Amniotic stem cell (primary cell): ENCODE measurements around the gene MYO1A.
A peak's percentile ranks its signal among the peaks of the same experiment; 100 is the strongest.

Source experiments
- DNase-seq: peaks from one replicate; lab custom pipeline; 2025; lab: John Stamatoyannopoulos, UW

Gene MYO1A

DNA sequence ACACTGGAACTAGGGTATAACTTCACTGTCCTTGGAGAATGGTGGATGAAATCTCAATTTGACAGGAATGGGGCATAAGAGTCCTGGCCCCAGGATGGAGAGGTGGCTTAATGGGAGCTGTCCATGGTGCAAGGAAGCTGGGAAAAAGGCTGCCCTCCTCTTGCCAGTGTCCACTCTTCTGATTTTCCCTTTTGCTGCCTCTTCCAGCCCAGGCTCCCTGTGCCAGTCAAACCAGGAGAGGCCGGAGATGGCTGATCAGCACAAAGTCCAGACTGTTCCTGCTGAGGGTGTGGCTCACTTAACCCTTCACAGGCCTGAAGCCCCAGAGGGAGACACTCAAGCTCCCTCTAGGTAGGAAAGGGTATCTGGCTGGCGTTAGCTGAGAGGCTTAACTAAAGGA lies at the start of gene MYO1A:
TSS of gene MYO1A (minus strand) at position 240 of the 400 bp plus-strand sequence. CDS start 1,806 bp downstream, outside the sequence.
- no peak for DNase-seq

DNA sequence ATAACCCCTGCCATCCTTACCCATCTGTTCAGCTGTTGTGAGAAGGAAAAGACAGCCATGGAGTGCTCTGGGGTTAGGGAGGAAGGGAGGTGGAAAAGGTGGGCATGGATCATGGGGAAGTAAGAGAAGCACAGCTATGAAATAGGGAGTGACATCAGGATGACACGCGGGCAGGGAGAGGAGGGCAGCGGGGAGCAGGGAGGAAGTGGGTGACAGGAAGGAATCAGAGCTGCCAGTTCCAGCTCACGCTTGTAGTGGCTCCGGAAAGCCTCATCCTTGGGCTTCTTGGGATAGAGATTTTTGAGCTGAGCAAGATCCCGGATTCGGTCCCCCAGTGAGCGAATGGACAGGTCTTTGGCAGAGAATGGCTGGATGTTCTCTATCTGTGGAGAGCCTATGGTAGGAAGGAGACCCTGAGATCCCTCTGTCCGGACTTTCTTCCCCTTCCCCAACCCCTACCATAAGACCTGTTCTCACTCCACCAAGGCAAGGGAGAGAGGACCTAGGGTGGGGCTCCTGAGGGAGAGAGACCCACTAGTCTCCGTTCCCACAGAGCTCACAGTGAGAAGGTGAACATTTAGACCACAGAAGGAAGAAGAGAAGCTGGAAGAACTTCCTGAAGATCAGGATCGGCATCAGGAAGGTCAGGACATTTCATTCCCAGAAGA lies 49.3 kb upstream of the MYO1A start:
- DNase-seq = no peak

DNA sequence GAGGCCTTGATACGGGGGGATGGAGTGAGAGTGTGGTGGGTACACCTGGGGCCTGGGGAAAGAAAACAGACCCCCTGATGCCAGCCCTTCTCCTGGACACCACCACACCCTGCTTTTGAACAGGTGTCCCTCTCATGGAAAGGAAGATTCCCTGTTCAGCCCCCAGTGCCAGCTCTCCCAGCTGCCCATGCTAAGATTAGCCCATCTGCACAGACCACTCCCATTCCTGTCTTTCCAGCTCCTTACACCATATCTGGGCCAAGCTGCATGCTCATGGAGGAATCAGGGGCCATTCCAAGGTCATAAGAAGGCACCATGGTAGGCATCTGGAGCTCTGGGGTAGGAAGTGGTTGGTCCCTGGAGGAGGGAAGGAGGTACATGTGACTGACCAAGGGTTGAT lies 48.6 kb upstream of the MYO1A start:
- no peak for DNase-seq

DNA sequence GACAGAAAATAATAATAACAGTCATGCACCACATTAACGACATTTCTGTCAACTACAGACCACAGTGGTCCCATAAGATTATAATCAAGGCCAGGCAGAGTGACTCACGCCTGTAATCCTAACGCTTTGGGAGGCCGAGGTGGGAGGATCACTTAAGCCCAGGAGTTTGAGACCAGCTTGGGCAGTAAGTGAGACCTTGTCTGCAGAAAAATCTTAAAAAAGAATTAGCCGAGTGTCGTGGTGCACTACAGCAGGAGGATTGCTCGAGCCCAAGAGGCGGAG lies 47.6 kb upstream of the MYO1A start:
- no peak for DNase-seq

DNA sequence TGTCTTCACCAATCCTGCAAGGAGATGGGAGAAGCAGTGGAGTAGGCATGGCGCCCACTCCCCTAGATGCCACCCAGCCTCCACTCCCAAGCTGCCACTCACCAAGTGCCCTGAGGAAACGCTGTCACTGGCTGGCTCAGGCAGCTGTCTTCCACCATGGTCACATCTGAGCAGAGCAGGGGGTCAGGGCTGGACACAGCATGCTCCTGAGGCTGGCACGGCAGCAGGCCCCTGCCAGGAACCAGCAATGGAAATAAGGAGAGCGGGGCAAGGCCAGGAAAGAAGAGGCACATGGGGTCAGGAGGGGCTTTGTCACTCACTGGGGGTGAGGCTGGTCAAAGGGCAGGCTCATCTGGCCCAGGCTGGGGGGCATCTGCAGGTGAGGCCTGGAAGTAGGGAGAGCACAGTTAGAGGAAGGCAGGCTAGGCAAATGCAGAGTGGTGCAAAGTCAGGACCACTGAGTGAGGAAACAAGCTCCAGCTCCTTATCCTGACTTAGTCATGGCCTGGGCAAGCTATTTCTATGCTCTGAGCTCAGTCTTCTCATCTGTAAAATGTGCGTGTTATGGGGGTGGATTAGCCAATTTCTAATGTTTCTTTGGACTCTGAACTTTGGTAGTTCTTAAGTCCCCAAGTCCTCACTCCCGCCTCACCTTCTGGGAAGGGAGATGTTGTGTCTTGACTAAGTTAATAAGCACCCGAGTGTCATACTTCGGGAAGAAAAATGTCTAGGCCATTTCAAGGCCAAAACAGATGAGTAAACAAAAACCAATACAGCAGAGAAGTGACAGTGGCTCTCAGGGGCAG lies 47.0 kb upstream of the MYO1A start:
- DNase-seq = no peak

DNA sequence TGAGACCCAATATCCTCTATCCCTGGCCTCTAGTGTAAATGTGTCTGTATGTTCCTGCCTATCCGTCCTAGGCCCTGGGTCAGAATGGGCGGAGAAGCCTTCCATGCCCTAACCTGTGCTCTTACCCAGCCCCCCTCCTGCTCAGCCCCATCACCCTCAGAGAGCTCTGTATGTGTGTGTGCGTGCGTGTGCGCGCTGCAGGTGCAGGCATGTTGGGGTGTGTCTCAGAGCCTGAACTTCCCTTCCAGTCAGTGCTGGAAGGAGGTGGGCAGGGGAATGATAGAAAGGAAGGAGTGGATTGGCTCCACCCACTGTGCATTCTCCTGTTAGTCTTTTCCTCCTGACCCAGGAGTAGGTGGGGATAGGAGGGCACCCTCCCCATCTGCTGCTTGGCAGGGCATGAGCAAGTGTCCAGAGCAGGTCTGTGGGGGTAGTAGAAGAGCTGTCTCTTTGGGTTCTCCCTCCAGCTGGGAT lies 46.2 kb upstream of the MYO1A start:
- DNase-seq = no peak

DNA sequence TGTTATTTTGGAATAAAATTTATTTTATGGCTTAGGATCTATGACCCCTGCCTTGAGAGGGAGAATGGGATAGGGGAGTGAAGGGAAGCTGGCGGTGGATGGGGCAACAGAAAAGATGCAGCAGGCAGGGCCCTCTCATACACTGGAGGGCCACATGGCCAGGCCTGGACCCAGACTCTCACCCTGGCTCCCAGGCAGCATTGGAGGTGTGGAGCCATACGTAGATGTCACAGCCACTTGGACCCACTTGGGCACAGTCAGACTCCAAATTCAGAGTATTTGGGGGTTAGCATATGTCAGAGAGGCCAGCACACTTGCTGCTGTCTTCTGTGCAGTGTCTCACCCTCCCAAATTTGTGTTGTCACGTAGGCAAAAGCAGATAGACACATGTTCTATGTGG lies 45.5 kb upstream of the MYO1A start:
- DNase-seq = no peak

DNA sequence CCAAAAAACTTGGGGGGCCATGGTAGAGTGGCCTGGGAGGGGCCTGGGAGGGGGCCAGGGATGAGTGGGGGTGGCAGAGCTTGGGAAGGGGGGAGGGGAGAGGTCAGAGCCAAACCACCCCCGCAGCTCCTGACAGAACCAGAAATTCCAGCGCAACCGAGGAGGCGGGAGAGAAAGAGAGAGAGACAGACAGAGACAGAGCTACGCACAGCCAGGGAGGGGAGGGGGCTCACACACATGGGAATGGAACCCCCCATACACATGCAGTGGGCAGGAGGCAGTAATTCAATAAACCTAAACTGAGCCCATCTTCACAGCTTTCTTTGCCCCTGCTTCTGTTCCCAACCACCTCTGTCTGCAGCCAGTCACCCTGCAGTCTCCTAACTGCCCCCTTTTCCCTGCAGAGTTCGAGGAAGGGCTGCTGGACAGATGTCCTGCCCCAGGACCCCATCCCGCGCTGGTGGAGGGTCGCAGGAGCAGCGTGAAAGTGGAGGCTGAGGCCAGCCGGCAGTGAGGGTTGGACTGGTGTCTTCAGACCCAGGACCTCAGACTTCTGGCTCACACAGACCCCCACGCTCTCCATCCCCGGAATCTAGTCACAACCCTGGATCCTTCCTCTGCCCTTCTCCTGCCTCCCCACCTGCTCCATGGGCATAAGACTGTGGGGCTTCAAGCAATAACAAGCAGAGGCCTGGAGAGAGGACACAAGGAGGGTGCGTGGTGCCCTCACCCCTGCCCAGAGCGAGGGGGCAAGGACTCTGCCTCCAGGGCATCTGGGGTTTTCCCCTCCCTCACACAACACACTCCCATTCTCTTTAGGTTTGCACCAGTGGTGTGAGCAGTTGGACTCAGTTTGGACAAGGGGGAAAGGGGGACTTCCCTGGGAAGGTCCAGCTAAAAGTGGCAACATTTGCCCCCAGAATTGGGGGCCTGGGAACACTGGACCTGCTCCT lies 44.6 kb upstream of the MYO1A start:
- DNase-seq = no peak

DNA sequence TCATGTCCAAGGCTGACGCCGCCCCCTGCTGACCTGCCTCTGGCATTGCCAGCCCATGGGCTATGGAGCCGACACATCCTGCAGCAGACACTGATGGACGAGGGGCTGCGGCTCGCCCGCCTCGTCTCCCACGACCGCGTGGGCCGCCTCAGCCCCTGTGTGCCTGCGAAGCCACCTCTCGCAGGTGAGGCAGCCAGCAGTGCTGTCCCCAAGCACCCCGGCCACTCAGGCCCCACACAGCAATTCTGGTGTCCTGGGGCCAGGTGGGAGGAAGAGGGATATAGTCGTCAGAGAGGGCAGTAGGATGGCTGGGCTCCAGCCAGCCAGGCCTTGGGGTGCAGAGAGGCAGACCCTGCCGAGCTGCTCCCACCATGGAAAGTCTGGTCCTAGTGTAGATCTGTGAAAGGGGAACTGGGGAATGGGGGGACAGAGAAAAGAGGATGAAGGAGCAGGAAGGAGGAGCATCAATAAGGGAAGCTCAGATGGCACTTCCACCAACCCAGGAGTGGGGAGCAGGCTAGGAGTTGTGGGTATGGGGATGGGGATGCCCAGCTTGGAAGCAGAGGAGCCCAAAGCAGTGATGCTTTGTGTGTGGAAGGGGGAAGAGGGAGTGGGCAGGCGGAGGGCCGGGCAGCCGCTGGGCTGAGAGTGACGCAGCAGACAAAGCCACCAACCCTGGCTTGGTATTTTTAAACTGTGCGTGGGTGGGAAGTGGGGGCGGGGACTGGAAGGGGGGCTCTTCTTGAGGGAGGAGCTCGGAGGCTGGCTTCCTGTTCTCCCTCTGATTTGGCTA lies 43.7 kb upstream of the MYO1A start:
- peak; percentile 38 for DNase-seq

DNA sequence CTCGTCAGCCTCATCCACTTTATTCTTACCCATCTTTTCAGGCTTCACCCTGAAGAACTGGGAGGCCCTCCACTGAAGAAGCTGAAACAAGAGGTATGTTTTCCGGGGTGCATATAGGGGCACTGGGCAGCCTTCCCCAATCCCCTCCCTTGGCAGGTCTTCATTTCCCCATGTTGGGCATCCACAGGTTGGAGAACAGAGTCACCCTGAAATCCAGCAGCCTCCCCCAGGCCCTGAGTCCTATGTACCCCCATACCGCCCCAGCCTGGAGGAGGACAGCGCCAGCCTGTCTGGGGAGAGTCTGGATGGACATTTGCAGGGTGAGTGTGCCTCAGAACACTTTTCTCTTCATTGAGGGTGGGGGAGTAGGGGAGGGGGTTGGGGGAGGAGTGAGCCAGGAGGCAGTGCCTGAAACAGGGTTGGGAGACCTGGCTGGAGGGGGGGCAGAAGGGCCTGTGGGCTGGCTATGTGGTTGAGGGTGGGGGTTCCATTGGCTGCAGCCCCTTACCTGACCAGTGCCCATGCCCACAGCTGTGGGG lies 43.0 kb upstream of the MYO1A start:
- no peak for DNase-seq

DNA sequence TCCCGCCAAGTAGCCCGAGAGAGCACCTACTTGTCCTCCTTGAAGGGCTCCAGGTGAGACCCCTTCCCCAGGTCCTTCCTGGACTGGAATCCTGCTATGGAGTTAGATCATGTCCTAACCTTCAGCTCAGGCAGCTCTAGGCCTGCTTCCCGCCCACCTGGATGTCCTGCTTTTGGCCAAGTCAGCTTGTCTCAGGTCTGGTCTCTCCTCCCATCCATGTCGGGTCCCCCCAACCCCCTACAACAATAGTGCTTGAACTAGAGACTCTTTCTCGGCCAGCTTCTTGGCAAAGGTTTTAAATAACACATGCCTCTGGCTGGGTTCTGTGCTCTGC lies 42.6 kb upstream of the MYO1A start:
- no peak for DNase-seq

DNA sequence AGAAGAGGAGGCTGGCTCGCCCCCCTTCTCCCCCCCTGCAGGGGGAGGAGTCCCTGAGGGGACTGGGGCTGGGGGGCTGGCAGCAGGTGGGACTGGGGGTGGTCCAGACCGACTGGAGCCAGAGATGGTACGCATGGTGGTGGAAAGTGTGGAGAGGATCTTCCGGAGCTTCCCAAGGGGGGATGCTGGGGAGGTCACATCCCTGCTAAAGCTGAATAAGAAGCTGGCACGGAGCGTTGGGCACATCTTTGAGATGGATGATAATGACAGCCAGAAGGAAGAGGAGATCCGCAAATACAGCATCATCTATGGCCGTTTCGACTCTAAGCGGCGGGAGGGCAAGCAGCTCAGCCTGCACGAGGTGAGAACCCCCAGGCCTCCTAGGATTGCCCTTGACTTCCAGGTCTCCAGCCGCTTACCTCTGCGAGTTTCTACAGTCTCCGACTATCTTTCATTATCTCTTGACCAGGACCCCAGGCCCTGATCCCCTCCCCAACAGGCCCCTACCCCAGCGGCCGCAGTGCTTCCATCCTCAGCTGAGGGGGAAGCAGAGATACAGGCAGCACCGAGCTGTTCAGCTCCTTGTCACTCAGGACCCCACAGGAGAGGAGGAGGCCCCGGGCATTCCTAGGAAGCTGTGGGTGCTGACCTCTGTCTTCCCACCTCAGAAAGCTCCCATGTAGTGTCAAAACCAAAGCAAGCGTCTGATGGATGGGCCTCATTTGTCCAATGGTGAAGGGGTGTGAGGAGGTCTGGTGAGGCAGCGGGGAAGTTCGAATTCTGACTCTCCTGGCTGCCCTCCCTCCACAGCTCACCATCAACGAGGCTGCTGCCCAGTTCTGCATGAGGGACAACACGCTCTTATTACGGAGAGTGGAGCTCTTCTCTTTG lies 42.0 kb upstream of the MYO1A start:
- DNase-seq = no peak

DNA sequence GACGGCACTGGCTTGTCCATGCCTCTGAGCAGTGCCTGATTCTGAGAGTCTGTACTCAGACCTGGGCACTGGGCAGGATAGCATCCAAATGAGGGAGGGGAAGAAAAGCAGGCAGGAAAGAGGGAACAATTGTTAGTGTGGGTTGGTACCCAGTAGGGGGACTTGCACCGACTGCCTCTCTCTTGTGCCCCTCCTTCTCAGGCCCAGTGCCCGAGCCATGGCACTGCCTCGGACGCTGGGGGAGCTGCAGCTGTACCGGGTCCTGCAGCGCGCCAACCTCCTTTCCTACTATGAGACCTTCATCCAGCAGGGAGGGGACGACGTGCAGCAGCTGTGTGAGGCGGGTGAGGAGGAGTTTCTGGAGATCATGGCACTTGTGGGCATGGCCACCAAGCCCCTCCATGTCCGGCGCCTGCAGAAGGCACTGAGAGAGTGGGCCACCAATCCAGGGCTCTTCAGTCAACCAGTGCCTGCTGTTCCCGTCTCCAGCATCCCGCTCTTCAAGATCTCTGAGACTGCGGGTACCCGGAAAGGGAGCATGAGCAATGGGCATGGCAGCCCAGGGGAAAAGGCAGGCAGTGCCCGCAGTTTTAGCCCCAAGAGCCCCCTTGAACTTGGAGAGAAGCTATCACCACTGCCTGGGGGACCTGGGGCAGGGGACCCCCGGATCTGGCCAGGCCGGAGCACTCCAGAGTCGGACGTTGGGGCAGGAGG lies 41.2 kb upstream of the MYO1A start:
- DNase-seq = no peak

DNA sequence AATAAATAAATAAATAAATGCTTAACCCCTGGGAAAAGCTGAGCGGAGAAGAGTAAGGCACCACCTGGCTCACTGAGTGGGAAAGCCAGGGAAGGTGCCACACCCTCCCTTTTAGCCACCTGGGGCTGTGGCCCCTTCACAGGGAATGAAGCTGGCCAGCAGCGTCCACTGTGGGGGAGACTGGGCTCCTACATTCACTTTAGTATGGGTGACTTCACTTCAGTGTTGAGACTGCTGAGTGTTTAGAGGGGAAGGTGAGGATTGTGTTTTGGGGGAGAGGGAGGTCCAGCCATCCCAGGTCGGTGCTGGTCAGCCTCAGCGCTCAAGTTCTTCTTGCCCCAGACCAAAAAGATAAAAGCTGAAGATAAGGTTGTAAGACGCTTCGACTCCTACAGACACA lies 40.6 kb upstream of the MYO1A start:
- no peak for DNase-seq

DNA sequence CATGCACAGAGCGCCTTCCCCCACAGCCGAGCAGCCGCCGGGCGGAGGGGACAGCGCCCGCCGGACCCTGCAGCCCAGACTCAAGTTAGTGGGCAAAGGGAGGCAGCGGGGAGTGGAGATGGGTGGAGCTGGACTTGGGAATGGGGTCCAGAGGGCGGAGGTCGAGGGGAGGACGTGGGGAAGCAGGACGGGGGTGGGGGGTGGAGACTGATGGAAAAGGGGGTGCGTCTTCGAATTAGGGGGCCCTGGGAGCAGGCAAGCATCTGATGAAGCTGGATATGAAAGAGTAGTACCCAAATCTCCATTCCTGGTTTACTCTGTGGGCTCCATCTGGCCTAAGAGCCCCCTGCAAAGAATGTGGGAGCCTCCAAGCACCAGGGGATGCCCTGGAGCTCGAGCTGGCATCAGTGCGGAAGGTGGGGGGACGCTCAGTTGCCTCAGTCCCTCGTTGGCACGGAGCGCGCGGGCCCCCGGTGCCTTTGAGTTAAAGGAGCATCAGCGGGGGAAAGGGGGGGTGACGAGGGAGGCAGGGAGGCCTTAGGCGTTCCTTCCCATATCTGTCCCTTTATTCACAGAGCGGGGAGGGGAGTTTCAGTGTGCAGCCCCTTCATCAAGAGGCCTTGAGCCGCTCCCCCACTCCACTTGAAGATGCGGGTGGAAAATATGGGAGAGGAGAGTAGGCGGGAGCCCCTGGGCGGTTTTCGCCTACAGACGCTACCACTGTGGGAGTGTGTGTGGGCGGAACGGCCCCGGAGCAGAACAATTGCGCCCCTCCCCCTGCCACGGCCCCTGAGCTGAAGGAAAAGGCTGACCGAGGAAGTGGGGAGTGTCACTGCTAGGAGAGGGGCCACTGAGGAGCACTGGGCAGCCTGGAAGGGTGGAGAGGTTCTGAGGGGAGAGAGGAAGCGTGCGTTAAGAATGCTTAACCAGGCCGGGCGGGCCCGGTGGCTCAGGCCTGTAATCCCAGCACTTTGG lies 39.6 kb upstream of the MYO1A start:
- no peak for DNase-seq

DNA sequence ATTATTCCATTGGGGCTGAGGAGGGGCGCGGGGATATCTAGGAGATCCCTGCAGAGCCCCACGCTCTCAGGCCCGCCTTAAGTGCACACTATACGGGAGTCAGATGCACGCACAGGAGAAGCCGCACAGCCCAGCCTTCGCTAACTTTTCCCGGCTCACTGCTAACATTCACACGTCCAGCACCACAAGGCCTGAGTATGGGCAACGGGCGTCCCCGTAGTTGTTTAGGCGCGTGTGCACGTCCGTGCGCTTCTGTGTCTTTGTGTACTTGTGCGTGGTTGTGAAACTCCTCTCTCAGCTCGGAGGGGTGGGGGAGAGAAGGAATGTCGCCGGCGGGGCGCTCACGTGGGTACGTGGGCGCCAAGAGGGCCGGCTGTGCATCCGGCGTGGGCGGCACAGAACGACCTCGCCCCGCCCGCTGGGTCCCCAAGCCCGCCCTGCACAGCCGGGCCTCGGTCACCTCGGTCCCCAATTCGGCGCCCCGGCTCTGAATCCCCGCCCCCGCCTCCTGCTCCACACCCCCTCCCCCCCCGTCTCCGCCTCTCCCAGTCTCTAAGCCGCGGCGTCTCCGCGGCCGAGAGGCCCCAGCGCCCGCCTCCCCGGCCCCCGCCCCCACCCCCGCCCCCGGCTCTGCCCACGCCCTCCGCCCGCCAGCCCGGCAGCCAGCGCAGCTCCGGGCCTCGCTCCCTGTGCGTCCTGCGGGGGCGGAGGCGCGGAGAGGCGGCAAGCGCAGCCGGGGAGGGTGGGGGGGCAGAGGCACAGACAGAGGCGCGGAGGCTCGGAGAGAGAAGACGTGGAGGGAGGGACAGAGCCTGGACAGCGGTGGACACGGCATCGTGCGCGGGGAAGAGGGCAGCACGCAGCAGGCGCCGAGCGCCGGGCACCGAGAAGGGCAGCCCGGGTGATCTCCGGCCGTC lies 38.7 kb upstream of the MYO1A start, which contains the start of gene NAB2:
TSS of gene NAB2 (plus strand) at position 761 of the 917 bp plus-strand sequence. CDS start 158 bp downstream, outside the sequence.
- peak; percentile 98 for DNase-seq

DNA sequence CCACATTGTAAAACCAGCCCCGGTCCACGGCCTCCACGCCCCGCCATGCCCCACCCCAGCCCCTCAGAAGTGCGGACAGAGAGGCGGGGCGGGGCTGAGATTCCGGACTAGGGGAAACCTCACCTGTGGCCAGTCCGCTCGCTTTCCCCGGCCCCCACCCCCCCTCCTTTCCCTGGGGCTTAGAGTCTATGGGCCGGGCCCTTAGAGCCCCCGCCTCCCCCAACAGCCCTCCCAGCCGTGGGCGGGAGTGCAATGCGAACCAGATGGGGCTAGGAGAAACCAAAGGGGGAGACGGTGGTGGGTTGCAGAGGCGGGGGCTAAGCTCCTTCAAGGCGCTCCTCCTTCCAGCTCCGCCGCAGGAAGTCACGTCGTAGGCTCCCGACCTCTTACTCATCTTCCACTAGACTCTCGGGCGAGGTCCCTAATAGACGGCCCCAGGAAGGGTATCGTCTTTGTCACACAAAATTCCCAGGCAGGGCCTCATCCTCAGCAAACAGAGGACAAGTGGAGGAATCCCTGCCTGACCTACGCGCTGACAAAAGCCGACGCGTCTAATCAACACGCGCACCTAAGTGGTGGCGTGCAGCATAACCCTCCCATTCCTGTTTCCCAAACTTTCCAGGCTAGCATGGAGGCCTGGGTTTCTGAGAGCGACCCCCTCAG lies 37.9 kb upstream of the MYO1A start:
- peak; percentile 84 for DNase-seq
